ENCODE measurements around the gene GDPD5. TPM values are rescaled to one million over a fixed set of nuclear protein-coding genes. Genes with fewer than 3 reads are reported as not detected.
"Not testable (repeated sequence)": the region's sequence is repeated elsewhere in the genome, so short reads cannot be mapped to it uniquely, and the experiment has no call there.

GDPD5 gene
- total RNA-seq, 1 experiment from 2014 or later = 7.8 TPM

GRCh38 chr11:75413864-75414263, 111.9 kb downstream of the GDPD5 start:
- no peak overlapping the region for H3K4ac ChIP-seq (ENCODE audit: low read depth, low read length)
- H3K27me3 ChIP-seq (ENCODE audit: insufficient read depth, low read length) = no peaks in the 10 kb centered on the region
- Mint-ChIP-seq H3K4me3 (no peak overlapping the region), H3K36me3 (ENCODE audit: insufficient read depth in 1 of 3, low read depth in 3 of 3) (peaks cover 22 to 47% (median 36%) of the 10 kb centered on the region in 3 experiments), H3K4me1 (0 out of 4 replicates have a peak, but pooled peaks cover 0 to under 1% of the 10 kb centered on the region in 2 experiments), H3K27ac (no peak overlapping the region), H3K27me3 (ENCODE audit: low read depth) (no peaks in the 10 kb centered on the region), H3K9me3 (no peaks in the 10 kb centered on the region; a peak in 1 of 5 replicates)
- no peak overlapping the region for H3K23ac ChIP-seq (ENCODE audit: insufficient read length, low read depth, low read length)
- no peak overlapping the region for H2BK20ac ChIP-seq (ENCODE audit: low read depth, low read length, poor library complexity, severe bottlenecking)
- no peak overlapping the region for H2AFZ ChIP-seq (ENCODE audit: low read length)
- H3K14ac ChIP-seq (ENCODE audit: insufficient read depth, low read length) = no peak overlapping the region
- H4K20me1 ChIP-seq (ENCODE audit: control insufficient read depth, insufficient read depth, insufficient read length) = no peaks in the 10 kb centered on the region
- H4K91ac ChIP-seq (ENCODE audit: insufficient read length, low read depth, low read length) = no peak overlapping the region
- no peak overlapping the region for H3K56ac ChIP-seq (ENCODE audit: insufficient read length, low read depth, low read length)
- DNase-seq = no peak
- H3K9me3 ChIP-seq (ENCODE audit: control insufficient read depth, low read depth, low read length) = no peaks in the 10 kb centered on the region
- H3T11ph ChIP-seq (ENCODE audit: low read length) = no peak overlapping the region
- H3K9ac ChIP-seq (ENCODE audit: extremely low read depth, insufficient read length, low read length) = no peak overlapping the region
- H3K79me1 ChIP-seq (ENCODE audit: insufficient read depth, low read depth, low read length, poor library complexity, severe bottlenecking) = peaks cover under 1% of the 10 kb centered on the region
- H2BK5ac ChIP-seq (ENCODE audit: insufficient read length, low read length) = no peak overlapping the region
- no peak overlapping the region for H2BK15ac ChIP-seq (ENCODE audit: low read depth, low read length)
- no peak overlapping the region for H2BK12ac ChIP-seq (ENCODE audit: insufficient read length, low read depth, low read length)
- H3K4me2 ChIP-seq (ENCODE audit: insufficient read depth, insufficient read length, low read length) = no peak overlapping the region
- no peak overlapping the region for H4K5ac ChIP-seq (ENCODE audit: insufficient read length, low read depth, low read length)
- TF ChIP-seq, protein P1, sequence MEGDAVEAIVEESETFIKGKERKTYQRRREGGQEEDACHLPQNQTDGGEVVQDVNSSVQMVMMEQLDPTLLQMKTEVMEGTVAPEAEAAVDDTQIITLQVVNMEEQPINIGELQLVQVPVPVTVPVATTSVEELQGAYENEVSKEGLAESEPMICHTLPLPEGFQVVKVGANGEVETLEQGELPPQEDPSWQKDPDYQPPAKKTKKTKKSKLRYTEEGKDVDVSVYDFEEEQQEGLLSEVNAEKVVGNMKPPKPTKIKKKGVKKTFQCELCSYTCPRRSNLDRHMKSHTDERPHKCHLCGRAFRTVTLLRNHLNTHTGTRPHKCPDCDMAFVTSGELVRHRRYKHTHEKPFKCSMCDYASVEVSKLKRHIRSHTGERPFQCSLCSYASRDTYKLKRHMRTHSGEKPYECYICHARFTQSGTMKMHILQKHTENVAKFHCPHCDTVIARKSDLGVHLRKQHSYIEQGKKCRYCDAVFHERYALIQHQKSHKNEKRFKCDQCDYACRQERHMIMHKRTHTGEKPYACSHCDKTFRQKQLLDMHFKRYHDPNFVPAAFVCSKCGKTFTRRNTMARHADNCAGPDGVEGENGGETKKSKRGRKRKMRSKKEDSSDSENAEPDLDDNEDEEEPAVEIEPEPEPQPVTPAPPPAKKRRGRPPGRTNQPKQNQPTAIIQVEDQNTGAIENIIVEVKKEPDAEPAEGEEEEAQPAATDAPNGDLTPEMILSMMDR (conservative IDR thresholded peaks at IDR 0.05) = no peak
- H2AK5ac ChIP-seq (ENCODE audit: insufficient read length, low read length) = no peak overlapping the region
- no peak overlapping the region for H2BK120ac ChIP-seq (ENCODE audit: low read depth, low read length, poor library complexity, severe bottlenecking)
- H4K8ac ChIP-seq (replicated peaks; ENCODE audit: insufficient read length, low read depth, low read length) = no peak overlapping the region
- no CpG with 5 or more reads among the region's 2 CpGs for WGBS (ENCODE audit: extremely low coverage, insufficient read length, low lambda C conversion rate)
- H3K79me2 ChIP-seq (ENCODE audit: insufficient read depth, low read length) = no peaks in the 10 kb centered on the region
- H3K18ac ChIP-seq (ENCODE audit: insufficient read length, low read depth, low read length) = no peak overlapping the region
- no peak overlapping the region for H3K27ac ChIP-seq (ENCODE audit: insufficient read length, low read depth, low read length)
- H3K4me1 ChIP-seq (ENCODE audit: insufficient read depth, low read length) = no peaks in the 10 kb centered on the region
- H3K23me2 ChIP-seq (ENCODE audit: insufficient read length, low read depth, low read length, poor library complexity, severe bottlenecking) = no peaks in the 10 kb centered on the region

DNA sequence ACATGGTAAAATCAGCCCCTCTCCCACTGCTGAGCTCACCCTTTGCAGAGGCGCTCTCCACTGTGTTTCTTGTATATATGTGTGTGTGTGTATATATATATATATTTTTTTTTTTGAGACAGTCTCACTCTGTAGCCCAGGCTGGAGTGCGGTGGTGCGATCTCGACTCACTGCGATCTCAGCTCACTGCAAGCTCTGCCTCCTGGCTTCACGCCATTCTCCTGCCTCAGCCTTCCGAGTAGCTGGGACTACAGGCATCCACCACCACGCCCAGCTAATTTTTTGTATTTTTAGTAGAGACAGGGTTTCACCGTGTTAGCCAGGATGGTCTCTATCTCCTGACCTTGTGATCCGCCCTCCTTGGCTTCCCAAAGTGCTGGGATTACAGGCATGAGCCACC, 112.6 kb downstream of the GDPD5 start:
- H3K18ac ChIP-seq (ENCODE audit: insufficient read length, low read depth, low read length); DNase-seq; H3K4me2 ChIP-seq (ENCODE audit: insufficient read depth, insufficient read length, low read length); H4K5ac ChIP-seq (ENCODE audit: insufficient read length, low read depth, low read length); H3K79me1 ChIP-seq (ENCODE audit: insufficient read depth, low read depth, low read length, poor library complexity, severe bottlenecking); H3K27me3 ChIP-seq (ENCODE audit: insufficient read depth, low read length); H2AFZ ChIP-seq (ENCODE audit: low read length); H2AK5ac ChIP-seq (ENCODE audit: insufficient read length, low read length); H3K4me3 Mint-ChIP-seq; H2BK5ac ChIP-seq (ENCODE audit: insufficient read length, low read length); H3K9me3 ChIP-seq (ENCODE audit: control insufficient read depth, low read depth, low read length); H4K20me1 ChIP-seq (ENCODE audit: control insufficient read depth, insufficient read depth, insufficient read length); H2BK12ac ChIP-seq (ENCODE audit: insufficient read length, low read depth, low read length); H2BK120ac ChIP-seq (ENCODE audit: low read depth, low read length, poor library complexity, severe bottlenecking); H3K27ac ChIP-seq (ENCODE audit: insufficient read length, low read depth, low read length); H3K14ac ChIP-seq (ENCODE audit: insufficient read depth, low read length); H3T11ph ChIP-seq (ENCODE audit: low read length); H3K9me3 Mint-ChIP-seq; H3K79me2 ChIP-seq (ENCODE audit: insufficient read depth, low read length); H4K91ac ChIP-seq (ENCODE audit: insufficient read length, low read depth, low read length); H2BK15ac ChIP-seq (ENCODE audit: low read depth, low read length); H3K56ac ChIP-seq (ENCODE audit: insufficient read length, low read depth, low read length); H3K27me3 Mint-ChIP-seq (ENCODE audit: low read depth); H3K4ac ChIP-seq (ENCODE audit: low read depth, low read length); H2BK20ac ChIP-seq (ENCODE audit: low read depth, low read length, poor library complexity, severe bottlenecking); H3K4me1 Mint-ChIP-seq; H3K27ac Mint-ChIP-seq; H3K4me1 ChIP-seq (ENCODE audit: insufficient read depth, low read length); H4K8ac ChIP-seq (replicated peaks; ENCODE audit: insufficient read length, low read depth, low read length); H3K23ac ChIP-seq (ENCODE audit: insufficient read length, low read depth, low read length); H3K23me2 ChIP-seq (ENCODE audit: insufficient read length, low read depth, low read length, poor library complexity, severe bottlenecking); H3K9ac ChIP-seq (ENCODE audit: extremely low read depth, insufficient read length, low read length): not testable (repeated sequence)
- no CpG with 5 or more reads among the region's 10 CpGs for WGBS (ENCODE audit: extremely low coverage, insufficient read length, low lambda C conversion rate)
- peaks cover 30 to 54% (median 42%) of the 10 kb centered on the region in 3 experiments for H3K36me3 Mint-ChIP-seq (ENCODE audit: insufficient read depth in 1 of 3, low read depth in 3 of 3)
